GM21786 (cell line): Measurements from ENCODE around the gene GRID1.

ENCODE experiments used
- ATAC-seq: cut with Tn5 transposase; IDR thresholded peaks from one replicate; pipeline ENCODE4 v1.9.1; 2021; ENCODE audit not compliant: unreplicated experiment

Gene GRID1

GRCh38 chr10:86071758-86072157, 294.8 kb downstream of the GRID1 start:
- ATAC-seq, result no peak

- ATAC-seq, result no peak
Measured at GRCh38 chr10:86071145-86071544, 295.4 kb downstream of the GRID1 start.

- ATAC-seq, result no peak
Measured at GRCh38 chr10:86070278-86070677, 296.3 kb downstream of the GRID1 start.

GRCh38 chr10:86068231-86069054, 298.2 kb downstream of the GRID1 start:
- no peak for ATAC-seq

GRCh38 chr10:86067436-86068050, 299.1 kb downstream of the GRID1 start:
- no peak for ATAC-seq

GRCh38 chr10:86066696-86067095, 299.9 kb downstream of the GRID1 start:
- ATAC-seq, result no peak

- no peak for ATAC-seq
Measured at GRCh38 chr10:86065711-86066251, 300.8 kb downstream of the GRID1 start.

- no peak for ATAC-seq
Measured at GRCh38 chr10:86064931-86065662, 301.5 kb downstream of the GRID1 start.

- no peak for ATAC-seq
Measured at GRCh38 chr10:86064219-86064618, 302.4 kb downstream of the GRID1 start.

- ATAC-seq, result no peak
Measured at GRCh38 chr10:86063341-86063740, 303.3 kb downstream of the GRID1 start.

- ATAC-seq, result no peak
Measured at GRCh38 chr10:86062647-86063145, 303.9 kb downstream of the GRID1 start.

GRCh38 chr10:86062198-86062550, 304.4 kb downstream of the GRID1 start:
- ATAC-seq, result no peak

- ATAC-seq, result no peak
Measured at GRCh38 chr10:86061278-86062197, 305.1 kb downstream of the GRID1 start.

- ATAC-seq, result no peak
Measured at GRCh38 chr10:86060386-86061277, 306.0 kb downstream of the GRID1 start.

GRCh38 chr10:86059892-86060291, 306.7 kb downstream of the GRID1 start:
- no peak for ATAC-seq

GRCh38 chr10:86058964-86059363, 307.6 kb downstream of the GRID1 start:
- ATAC-seq, result no peak

GRCh38 chr10:86057708-86058107, 308.9 kb downstream of the GRID1 start:
- ATAC-seq, result no peak

GRCh38 chr10:86056672-86057071, 309.9 kb downstream of the GRID1 start:
- ATAC-seq, result no peak

GRCh38 chr10:86055928-86056327, 310.7 kb downstream of the GRID1 start:
- ATAC-seq, result no peak
